HEK293 (cell line): ENCODE measurements around the gene TMEM63A.

Experiments used
- AEBP2 ChIP-seq: fragments of 450-650 bp; formaldehyde crosslinking; IDR thresholded peaks from 2 replicates; pipeline ENCODE4 v1.5.1; 2016; ENCODE audit warnings: missing biosample characterization, missing genetic modification characterization, borderline replicate concordance
- GLIS1 ChIP-seq: fragments of 450-650 bp; formaldehyde crosslinking; IDR thresholded peaks from 2 replicates; pipeline ENCODE4 v1.5.1; 2016; ENCODE audit warnings: missing biosample characterization, missing genetic modification characterization
- KLF8 ChIP-seq: fragments of 450-650 bp; formaldehyde crosslinking; IDR thresholded peaks from 2 replicates; pipeline ENCODE4 v1.5.1; 2016; ENCODE audit warnings: missing biosample characterization, missing genetic modification characterization
- MEIS1 ChIP-seq: sonication (generic); formaldehyde crosslinking; IDR thresholded peaks from 2 replicates; pipeline ENCODE4 v1.8.1; 2022; ENCODE audit warnings: missing genetic modification reagents, mild to moderate bottlenecking, borderline replicate concordance
- PRDM6 ChIP-seq: fragments of 450-650 bp; formaldehyde crosslinking; IDR thresholded peaks from 2 replicates; pipeline ENCODE4 v1.5.1; 2017; ENCODE audit warnings: missing biosample characterization, missing genetic modification characterization
- SP7 ChIP-seq: fragments of 450-650 bp; formaldehyde crosslinking; IDR thresholded peaks from 2 replicates; pipeline ENCODE4 v1.5.1; 2016; ENCODE audit warnings: missing biosample characterization, missing genetic modification characterization
- TRIM28 ChIP-seq: IDR thresholded peaks from 2 replicates; pipeline ENCODE4 v1.6.1; 2011; ENCODE audit warnings: low read length, control low read depth, borderline replicate concordance
- ZBTB1 ChIP-seq: fragments of 450-650 bp; formaldehyde crosslinking; IDR thresholded peaks from 2 replicates; pipeline ENCODE4 v1.5.1; 2016; ENCODE audit warnings: missing biosample characterization, missing genetic modification characterization
- ZEB2 ChIP-seq: fragments of 450-650 bp; formaldehyde crosslinking; IDR thresholded peaks from 2 replicates; pipeline ENCODE4 v1.5.1; 2016; ENCODE audit warnings: missing biosample characterization, missing genetic modification characterization
- ZNF133 ChIP-seq: fragments of 450-650 bp; formaldehyde crosslinking; IDR thresholded peaks from 2 replicates; pipeline ENCODE4 v1.5.1; 2016; ENCODE audit warnings: missing biosample characterization, missing genetic modification characterization
- ZNF169 ChIP-seq: fragments of 450-650 bp; formaldehyde crosslinking; IDR thresholded peaks from 2 replicates; pipeline ENCODE4 v1.5.1; 2016; ENCODE audit warnings: missing biosample characterization, missing genetic modification characterization
- ZNF174 ChIP-seq: fragments of 450-650 bp; formaldehyde crosslinking; IDR thresholded peaks from 2 replicates; pipeline ENCODE4 v1.5.0; 2017; ENCODE audit warnings: missing biosample characterization, mild to moderate bottlenecking, missing genetic modification characterization
- ZNF366 ChIP-seq: fragments of 450-650 bp; formaldehyde crosslinking; conservative IDR thresholded peaks from 2 replicates; pipeline ENCODE4 v1.5.1; 2016; ENCODE audit warnings: missing biosample characterization, missing genetic modification characterization
- ZNF433 ChIP-seq: fragments of 450-650 bp; formaldehyde crosslinking; IDR thresholded peaks from 2 replicates; pipeline ENCODE4 v1.5.1; 2016; ENCODE audit warnings: missing biosample characterization, missing genetic modification characterization, low read depth
- ZNF473 ChIP-seq: fragments of 450-650 bp; formaldehyde crosslinking; IDR thresholded peaks from 2 replicates; pipeline ENCODE4 v1.5.1; 2017; ENCODE audit warnings: missing biosample characterization, missing genetic modification characterization
- ZNF624 ChIP-seq: fragments of 450-650 bp; formaldehyde crosslinking; IDR thresholded peaks from 2 replicates; pipeline ENCODE4 v1.5.1; 2017; ENCODE audit warnings: missing biosample characterization, missing genetic modification characterization
- ZNF664 ChIP-seq: fragments of 450-650 bp; formaldehyde crosslinking; IDR thresholded peaks from 2 replicates; pipeline ENCODE4 v1.5.1; 2016; ENCODE audit warnings: missing biosample characterization, missing genetic modification characterization
- ZNF701 ChIP-seq: fragments of 450-650 bp; formaldehyde crosslinking; IDR thresholded peaks from 2 replicates; pipeline ENCODE4 v1.5.1; 2016; ENCODE audit warnings: missing biosample characterization, missing genetic modification characterization
- ZNF768 ChIP-seq: fragments of 450-650 bp; formaldehyde crosslinking; IDR thresholded peaks from 2 replicates; pipeline ENCODE4 v1.5.1; 2018; ENCODE audit warnings: missing biosample characterization, mild to moderate bottlenecking, missing genetic modification characterization
- TF ChIP-seq, protein P1 (sequence below): fragments of 450-650 bp; formaldehyde crosslinking; IDR thresholded peaks from 2 replicates; pipeline ENCODE4 v1.5.1; 2016; ENCODE audit warnings: missing biosample characterization, missing genetic modification characterization
- TF ChIP-seq, protein P2 (sequence below): fragments of 450-650 bp; formaldehyde crosslinking; IDR thresholded peaks from 2 replicates; pipeline ENCODE4 v1.5.0; 2017; ENCODE audit warnings: missing biosample characterization, missing genetic modification characterization, borderline replicate concordance
- TF ChIP-seq, protein P3 (sequence below): fragments of 450-650 bp; formaldehyde crosslinking; IDR thresholded peaks from 2 replicates; pipeline ENCODE4 v1.5.1; 2016; ENCODE audit warnings: missing biosample characterization, missing genetic modification characterization
- TF ChIP-seq, protein P4 (sequence below): fragments of 450-650 bp; formaldehyde crosslinking; IDR thresholded peaks from 2 replicates; pipeline ENCODE4 v1.5.1; 2016; ENCODE audit warnings: missing biosample characterization, missing genetic modification characterization
- TF ChIP-seq, protein P5 (sequence below): fragments of 450-650 bp; formaldehyde crosslinking; IDR thresholded peaks from 2 replicates; pipeline ENCODE4 v1.5.1; 2016; ENCODE audit warnings: missing biosample characterization, missing genetic modification characterization

The TMEM63A gene

DNA sequence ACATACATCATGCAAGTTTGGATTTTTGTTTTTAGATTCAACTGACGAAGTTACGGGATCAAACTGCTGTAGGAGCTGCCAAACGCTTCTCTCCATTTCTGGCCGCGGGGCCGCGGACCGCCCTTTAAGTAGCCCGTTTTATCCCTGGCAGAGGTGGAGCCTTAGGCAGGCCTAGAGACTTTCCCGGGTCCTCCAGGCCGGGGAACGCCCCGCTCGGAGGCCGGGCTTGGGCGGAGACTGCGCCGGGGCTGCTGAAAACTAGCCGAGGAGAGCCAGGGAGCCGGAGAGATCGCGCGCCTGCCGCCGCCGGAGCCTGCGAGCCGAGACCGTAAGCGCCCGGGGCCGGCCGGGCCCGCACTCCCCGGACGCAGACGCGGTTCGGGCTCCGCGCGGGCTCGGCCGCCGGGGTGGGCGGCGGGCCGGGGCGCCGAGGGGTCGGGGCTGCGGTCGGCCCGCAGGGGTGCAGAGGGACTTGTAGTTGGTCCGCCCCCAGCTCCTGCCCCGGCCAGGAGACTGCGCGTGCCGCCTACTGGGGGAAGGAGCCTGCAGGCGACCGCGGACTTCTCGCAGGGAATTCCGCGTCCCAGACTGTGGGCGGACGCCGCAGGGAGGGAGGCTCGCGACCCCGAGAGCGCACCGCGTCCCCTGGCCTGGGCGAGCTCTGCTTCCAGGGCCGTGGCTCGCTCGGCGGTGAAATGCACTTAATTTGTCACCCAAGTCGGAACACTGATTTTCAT, 72.2 kb downstream of the TMEM63A start, which contains the start of gene EPHX1 (continued):
- TF ChIP-seq AEBP2 (no peak), ZBTB1 (tag by site-specific recombination) (no peak), PRDM6 (tag by site-specific recombination) (no peak), ZNF433 (tag by site-specific recombination) (no peak), SP7 (tag by site-specific recombination) (peak; percentile 43), ZNF624 (tag by site-specific recombination) (no peak), ZNF473 (tag by site-specific recombination) (no peak), GLIS1 (no peak), TRIM28 (no peak), ZNF169 (no peak), ZNF664 (tag by site-specific recombination) (no peak), ZNF174 (tag by site-specific recombination) (no peak), ZNF133 (tag by site-specific recombination) (no peak), ZNF366 (tag by site-specific recombination) (peak; percentile 58; the same call in 1 of the 2 replicates), ZNF768 (tag by site-specific recombination) (no peak), ZEB2 (peak; percentile 72; the same call in 1 of the 2 replicates), KLF8 (tag by site-specific recombination) (peak; percentile 59), MEIS1 (CRISPR knock-in tag) (no peak), ZNF701 (tag by site-specific recombination) (no peak)
- TF ChIP-seq, protein P1, sequence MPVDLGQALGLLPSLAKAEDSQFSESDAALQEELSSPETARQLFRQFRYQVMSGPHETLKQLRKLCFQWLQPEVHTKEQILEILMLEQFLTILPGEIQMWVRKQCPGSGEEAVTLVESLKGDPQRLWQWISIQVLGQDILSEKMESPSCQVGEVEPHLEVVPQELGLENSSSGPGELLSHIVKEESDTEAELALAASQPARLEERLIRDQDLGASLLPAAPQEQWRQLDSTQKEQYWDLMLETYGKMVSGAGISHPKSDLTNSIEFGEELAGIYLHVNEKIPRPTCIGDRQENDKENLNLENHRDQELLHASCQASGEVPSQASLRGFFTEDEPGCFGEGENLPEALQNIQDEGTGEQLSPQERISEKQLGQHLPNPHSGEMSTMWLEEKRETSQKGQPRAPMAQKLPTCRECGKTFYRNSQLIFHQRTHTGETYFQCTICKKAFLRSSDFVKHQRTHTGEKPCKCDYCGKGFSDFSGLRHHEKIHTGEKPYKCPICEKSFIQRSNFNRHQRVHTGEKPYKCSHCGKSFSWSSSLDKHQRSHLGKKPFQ (tag by site-specific recombination), result no peak
- TF ChIP-seq, protein P2, sequence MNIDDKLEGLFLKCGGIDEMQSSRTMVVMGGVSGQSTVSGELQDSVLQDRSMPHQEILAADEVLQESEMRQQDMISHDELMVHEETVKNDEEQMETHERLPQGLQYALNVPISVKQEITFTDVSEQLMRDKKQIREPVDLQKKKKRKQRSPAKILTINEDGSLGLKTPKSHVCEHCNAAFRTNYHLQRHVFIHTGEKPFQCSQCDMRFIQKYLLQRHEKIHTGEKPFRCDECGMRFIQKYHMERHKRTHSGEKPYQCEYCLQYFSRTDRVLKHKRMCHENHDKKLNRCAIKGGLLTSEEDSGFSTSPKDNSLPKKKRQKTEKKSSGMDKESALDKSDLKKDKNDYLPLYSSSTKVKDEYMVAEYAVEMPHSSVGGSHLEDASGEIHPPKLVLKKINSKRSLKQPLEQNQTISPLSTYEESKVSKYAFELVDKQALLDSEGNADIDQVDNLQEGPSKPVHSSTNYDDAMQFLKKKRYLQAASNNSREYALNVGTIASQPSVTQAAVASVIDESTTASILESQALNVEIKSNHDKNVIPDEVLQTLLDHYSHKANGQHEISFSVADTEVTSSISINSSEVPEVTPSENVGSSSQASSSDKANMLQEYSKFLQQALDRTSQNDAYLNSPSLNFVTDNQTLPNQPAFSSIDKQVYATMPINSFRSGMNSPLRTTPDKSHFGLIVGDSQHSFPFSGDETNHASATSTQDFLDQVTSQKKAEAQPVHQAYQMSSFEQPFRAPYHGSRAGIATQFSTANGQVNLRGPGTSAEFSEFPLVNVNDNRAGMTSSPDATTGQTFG, result no peak
- TF ChIP-seq, protein P3, sequence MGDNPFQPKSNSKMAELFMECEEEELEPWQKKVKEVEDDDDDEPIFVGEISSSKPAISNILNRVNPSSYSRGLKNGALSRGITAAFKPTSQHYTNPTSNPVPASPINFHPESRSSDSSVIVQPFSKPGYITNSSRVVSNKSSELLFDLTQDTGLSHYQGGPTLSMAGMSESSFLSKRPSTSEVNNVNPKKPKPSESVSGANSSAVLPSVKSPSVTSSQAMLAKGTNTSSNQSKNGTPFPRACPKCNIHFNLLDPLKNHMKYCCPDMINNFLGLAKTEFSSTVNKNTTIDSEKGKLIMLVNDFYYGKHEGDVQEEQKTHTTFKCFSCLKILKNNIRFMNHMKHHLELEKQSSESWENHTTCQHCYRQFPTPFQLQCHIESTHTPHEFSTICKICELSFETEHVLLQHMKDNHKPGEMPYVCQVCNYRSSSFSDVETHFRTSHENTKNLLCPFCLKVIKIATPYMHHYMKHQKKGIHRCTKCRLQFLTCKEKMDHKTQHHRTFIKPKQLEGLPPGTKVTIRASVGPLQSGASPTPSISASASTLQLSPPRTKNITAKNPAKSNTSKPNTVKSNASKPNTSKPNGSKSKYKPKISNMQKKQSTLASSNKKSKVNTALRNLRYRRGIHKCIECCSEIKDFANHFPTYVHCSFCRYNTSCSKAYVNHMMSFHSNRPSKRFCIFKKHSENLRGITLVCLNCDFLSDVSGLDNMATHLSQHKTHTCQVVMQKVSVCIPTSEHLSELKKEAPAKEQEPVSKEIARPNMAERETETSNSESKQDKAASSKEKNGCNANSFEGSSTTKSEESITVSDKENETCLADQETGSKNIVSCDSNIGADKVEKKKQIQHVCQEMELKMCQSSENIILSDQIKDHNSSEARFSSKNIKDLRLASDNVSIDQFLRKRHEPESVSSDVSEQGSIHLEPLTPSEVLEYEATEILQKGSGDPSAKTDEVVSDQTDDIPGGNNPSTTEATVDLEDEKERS (tag by site-specific recombination), result no peak
- TF ChIP-seq, protein P4, sequence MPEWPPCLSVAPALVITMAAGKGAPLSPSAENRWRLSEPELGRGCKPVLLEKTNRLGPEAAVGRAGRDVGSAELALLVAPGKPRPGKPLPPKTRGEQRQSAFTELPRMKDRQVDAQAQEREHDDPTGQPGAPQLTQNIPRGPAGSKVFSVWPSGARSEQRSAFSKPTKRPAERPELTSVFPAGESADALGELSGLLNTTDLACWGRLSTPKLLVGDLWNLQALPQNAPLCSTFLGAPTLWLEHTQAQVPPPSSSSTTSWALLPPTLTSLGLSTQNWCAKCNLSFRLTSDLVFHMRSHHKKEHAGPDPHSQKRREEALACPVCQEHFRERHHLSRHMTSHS, result no peak
- TF ChIP-seq, protein P5, sequence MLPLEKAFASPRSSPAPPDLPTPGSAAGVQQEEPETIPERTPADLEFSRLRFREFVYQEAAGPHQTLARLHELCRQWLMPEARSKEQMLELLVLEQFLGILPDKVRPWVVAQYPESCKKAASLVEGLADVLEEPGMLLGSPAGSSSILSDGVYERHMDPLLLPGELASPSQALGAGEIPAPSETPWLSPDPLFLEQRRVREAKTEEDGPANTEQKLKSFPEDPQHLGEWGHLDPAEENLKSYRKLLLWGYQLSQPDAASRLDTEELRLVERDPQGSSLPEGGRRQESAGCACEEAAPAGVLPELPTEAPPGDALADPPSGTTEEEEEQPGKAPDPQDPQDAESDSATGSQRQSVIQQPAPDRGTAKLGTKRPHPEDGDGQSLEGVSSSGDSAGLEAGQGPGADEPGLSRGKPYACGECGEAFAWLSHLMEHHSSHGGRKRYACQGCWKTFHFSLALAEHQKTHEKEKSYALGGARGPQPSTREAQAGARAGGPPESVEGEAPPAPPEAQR (tag by site-specific recombination), result no peak
